Brain pericyte (primary cell): ENCODE measurements around the gene CACNA2D3.

ENCODE experiments used
- DNase-seq: peaks from one replicate; pipeline ENCODE4 v3.0.0-alpha.2; 2012; ENCODE audit warnings: low read depth, low spot score

Gene CACNA2D3

GRCh38 chr3:54793171-54793570 lies 670.8 kb downstream of the CACNA2D3 start:
- DNase-seq = no peak

GRCh38 chr3:54797111-54797510 lies 674.8 kb downstream of the CACNA2D3 start:
- no peak for DNase-seq

- DNase-seq = no peak
Observed at GRCh38 chr3:54800478-54800877, 678.1 kb downstream of the CACNA2D3 start.

GRCh38 chr3:54801977-54802376 lies 679.6 kb downstream of the CACNA2D3 start:
- DNase-seq = no peak

- DNase-seq = no peak
Observed at GRCh38 chr3:54810401-54810800, 688.0 kb downstream of the CACNA2D3 start.

- DNase-seq = no peak
Observed at GRCh38 chr3:54814224-54814623, 691.9 kb downstream of the CACNA2D3 start.

- DNase-seq = no peak
Observed at GRCh38 chr3:54817628-54818027, 695.3 kb downstream of the CACNA2D3 start.

- DNase-seq = no peak
Observed at GRCh38 chr3:54818486-54818885, 696.1 kb downstream of the CACNA2D3 start.

- DNase-seq = no peak
Observed at GRCh38 chr3:54818942-54819341, 696.6 kb downstream of the CACNA2D3 start.

GRCh38 chr3:54819946-54820345 lies 697.6 kb downstream of the CACNA2D3 start:
- no peak for DNase-seq

GRCh38 chr3:54822206-54822605 lies 699.9 kb downstream of the CACNA2D3 start:
- no peak for DNase-seq

GRCh38 chr3:54826251-54826691 lies 703.9 kb downstream of the CACNA2D3 start:
- DNase-seq = no peak

GRCh38 chr3:54827056-54827687 lies 704.8 kb downstream of the CACNA2D3 start:
- DNase-seq = no peak

- DNase-seq = no peak
Observed at GRCh38 chr3:54827776-54828175, 705.4 kb downstream of the CACNA2D3 start.

- DNase-seq = no peak
Observed at GRCh38 chr3:54830658-54831057, 708.3 kb downstream of the CACNA2D3 start.

- no peak for DNase-seq
Observed at GRCh38 chr3:54831112-54831511, 708.8 kb downstream of the CACNA2D3 start.

GRCh38 chr3:54832876-54833275 lies 710.5 kb downstream of the CACNA2D3 start:
- DNase-seq = no peak

GRCh38 chr3:54835701-54836100 lies 713.3 kb downstream of the CACNA2D3 start:
- no peak for DNase-seq

- DNase-seq = no peak
Observed at GRCh38 chr3:54836871-54837270, 714.5 kb downstream of the CACNA2D3 start.

- no peak for DNase-seq
Observed at GRCh38 chr3:54837964-54838363, 715.6 kb downstream of the CACNA2D3 start.

- DNase-seq = no peak
Observed at GRCh38 chr3:54841471-54841870, 719.1 kb downstream of the CACNA2D3 start.

- no peak for DNase-seq
Observed at GRCh38 chr3:54843352-54843751, 721.0 kb downstream of the CACNA2D3 start.

- DNase-seq = no peak
Observed at GRCh38 chr3:54844211-54844610, 721.9 kb downstream of the CACNA2D3 start.

- no peak for DNase-seq
Observed at GRCh38 chr3:54845011-54845410, 722.7 kb downstream of the CACNA2D3 start.
